Measurements from ENCODE around the gene FAT1. TPM values are rescaled to one million over a fixed set of nuclear protein-coding genes. Genes with fewer than 3 reads are reported as not detected.
A peak's percentile ranks its signal among the peaks of the same experiment; 100 is the strongest.

The FAT1 gene
- total and polyA plus RNA-seq, 5 donors from 2014 or later, result 0.10 TPM; not detected in 4

DNA sequence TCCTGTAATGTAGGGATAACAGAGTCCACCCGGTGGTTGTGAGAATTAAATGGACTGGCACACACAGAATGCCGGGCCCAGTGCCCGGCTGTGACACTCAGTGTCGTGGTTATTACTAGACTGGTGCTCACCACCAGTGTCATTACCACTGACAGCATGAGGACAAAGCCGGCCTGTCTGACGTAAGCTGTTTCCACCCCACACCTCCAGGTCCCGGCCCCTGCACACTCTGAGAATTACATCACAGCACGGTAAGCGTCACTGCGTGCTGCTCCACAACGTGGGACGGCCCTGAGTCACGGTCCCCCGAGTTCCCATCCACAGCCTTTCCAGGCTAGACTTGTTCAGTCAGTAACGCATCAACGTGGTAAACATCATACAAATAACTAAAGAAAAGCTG is 22.9 kb downstream of the FAT1 start:
- H3K27me3 ChIP-seq (ENCODE audit: control insufficient read depth, insufficient read depth, low read length), result no peaks in the 10 kb centered on the region
- Mint-ChIP-seq H3K27me3 (no peaks in the 10 kb centered on the region), H3K27ac (no peak overlapping the region), H3K9me3 (peaks cover 1 to 11% (median 5%) of the 10 kb centered on the region in 7 donors), H3K4me3 (no peak overlapping the region), H3K4me1 (no peaks in the 10 kb centered on the region), H3K36me3 (no peaks in the 10 kb centered on the region)
- ATAC-seq (ENCODE audit: low read depth in 2 of 2), result no peak
- no peak for DNase-seq
- no peaks in the 10 kb centered on the region for H3K9me3 ChIP-seq (ENCODE audit: control insufficient read depth in 2 of 2, low read length in 2 of 2)
- no peaks in the 10 kb centered on the region for H3K4me1 ChIP-seq (ENCODE audit: control insufficient read depth, insufficient read depth, low read length, poor library complexity, severe bottlenecking)
- H3K36me3 ChIP-seq (ENCODE audit: control insufficient read depth, insufficient read depth, low read length), result no peaks in the 10 kb centered on the region
- no peak overlapping the region for H3K27ac ChIP-seq (ENCODE audit: insufficient read depth, low read length, poor library complexity, severe bottlenecking)
- no peak overlapping the region for H3K4me3 ChIP-seq (ENCODE audit: low read depth, low read length)

GRCh38 chr4:186699881-186700397 is 23.7 kb downstream of the FAT1 start:
- H3K4me1 ChIP-seq (ENCODE audit: control insufficient read depth, insufficient read depth, low read length, poor library complexity, severe bottlenecking), result no peaks in the 10 kb centered on the region
- H3K36me3 ChIP-seq (ENCODE audit: control insufficient read depth, insufficient read depth, low read length), result no peaks in the 10 kb centered on the region
- H3K27ac ChIP-seq (ENCODE audit: insufficient read depth, low read length, poor library complexity, severe bottlenecking), result no peak overlapping the region
- H3K9me3 ChIP-seq (ENCODE audit: control insufficient read depth in 2 of 2, low read length in 2 of 2), result no peaks in the 10 kb centered on the region
- DNase-seq, result no peak
- Mint-ChIP-seq H3K27me3 (no peaks in the 10 kb centered on the region), H3K9me3 (peaks cover 1 to 10% (median 5%) of the 10 kb centered on the region in 7 donors), H3K36me3 (no peaks in the 10 kb centered on the region), H3K4me1 (no peaks in the 10 kb centered on the region), H3K4me3 (no peak overlapping the region), H3K27ac (no peak overlapping the region)
- H3K27me3 ChIP-seq (ENCODE audit: control insufficient read depth, insufficient read depth, low read length), result no peaks in the 10 kb centered on the region
- no peak overlapping the region for H3K4me3 ChIP-seq (ENCODE audit: low read depth, low read length)
- no peak for ATAC-seq (ENCODE audit: low read depth in 2 of 2)

GRCh38 chr4:186699298-186699697 is 24.4 kb downstream of the FAT1 start:
- Mint-ChIP-seq H3K27ac (no peak overlapping the region), H3K4me3 (no peak overlapping the region), H3K9me3 (peaks cover 1 to 10% (median 5%) of the 10 kb centered on the region in 7 donors), H3K4me1 (no peaks in the 10 kb centered on the region), H3K36me3 (no peaks in the 10 kb centered on the region), H3K27me3 (no peaks in the 10 kb centered on the region)
- H3K27me3 ChIP-seq (ENCODE audit: control insufficient read depth, insufficient read depth, low read length), result no peaks in the 10 kb centered on the region
- H3K27ac ChIP-seq (ENCODE audit: insufficient read depth, low read length, poor library complexity, severe bottlenecking), result no peak overlapping the region
- no peaks in the 10 kb centered on the region for H3K4me1 ChIP-seq (ENCODE audit: control insufficient read depth, insufficient read depth, low read length, poor library complexity, severe bottlenecking)
- ATAC-seq (ENCODE audit: low read depth in 2 of 2) (no peak), DNase-seq (no peak)
- no peak overlapping the region for H3K4me3 ChIP-seq (ENCODE audit: low read depth, low read length)
- H3K36me3 ChIP-seq (ENCODE audit: control insufficient read depth, insufficient read depth, low read length), result no peaks in the 10 kb centered on the region
- H3K9me3 ChIP-seq (ENCODE audit: control insufficient read depth in 2 of 2, low read length in 2 of 2), result no peaks in the 10 kb centered on the region

- Mint-ChIP-seq H3K4me3 (no peak overlapping the region), H3K27ac (peak overlapping the region in 1 of 3 donors; percentile 54), H3K27me3 (no peaks in the 10 kb centered on the region), H3K4me1 (no peaks in the 10 kb centered on the region), H3K9me3 (peaks cover 4 to 15% (median 8%) of the 10 kb centered on the region in 7 donors), H3K36me3 (peaks cover 4% of the 10 kb centered on the region)
- DNase-seq, result no peak
- no peaks in the 10 kb centered on the region for H3K36me3 ChIP-seq (ENCODE audit: control insufficient read depth, insufficient read depth, low read length)
- no peaks in the 10 kb centered on the region for H3K9me3 ChIP-seq (ENCODE audit: control insufficient read depth in 2 of 2, low read length in 2 of 2)
- H3K27ac ChIP-seq (ENCODE audit: insufficient read depth, low read length, poor library complexity, severe bottlenecking), result no peak overlapping the region
- no peaks in the 10 kb centered on the region for H3K4me1 ChIP-seq (ENCODE audit: control insufficient read depth, insufficient read depth, low read length, poor library complexity, severe bottlenecking)
- no peak overlapping the region for H3K4me3 ChIP-seq (ENCODE audit: low read depth, low read length)
- ATAC-seq (ENCODE audit: low read depth in 2 of 2), result no peak
- H3K27me3 ChIP-seq (ENCODE audit: control insufficient read depth, insufficient read depth, low read length), result no peaks in the 10 kb centered on the region
Measured at GRCh38 chr4:186698525-186698924, 25.1 kb downstream of the FAT1 start.

GRCh38 chr4:186698028-186698427 is 25.6 kb downstream of the FAT1 start:
- DNase-seq (no peak), ATAC-seq (ENCODE audit: low read depth in 2 of 2) (no peak)
- no peak overlapping the region for H3K27ac ChIP-seq (ENCODE audit: insufficient read depth, low read length, poor library complexity, severe bottlenecking)
- no peaks in the 10 kb centered on the region for H3K4me1 ChIP-seq (ENCODE audit: control insufficient read depth, insufficient read depth, low read length, poor library complexity, severe bottlenecking)
- H3K9me3 Mint-ChIP-seq, result peaks cover 4 to 15% (median 8%) of the 10 kb centered on the region in 7 donors
- H3K27me3 Mint-ChIP-seq, result no peaks in the 10 kb centered on the region
- peaks cover 4% of the 10 kb centered on the region for H3K36me3 Mint-ChIP-seq
- no peak overlapping the region for H3K4me3 ChIP-seq (ENCODE audit: low read depth, low read length)
- H3K27ac Mint-ChIP-seq, result no peak overlapping the region
- no peak overlapping the region for H3K4me3 Mint-ChIP-seq
- H3K27me3 ChIP-seq (ENCODE audit: control insufficient read depth, insufficient read depth, low read length), result no peaks in the 10 kb centered on the region
- H3K4me1 Mint-ChIP-seq, result no peaks in the 10 kb centered on the region
- no peaks in the 10 kb centered on the region for H3K36me3 ChIP-seq (ENCODE audit: control insufficient read depth, insufficient read depth, low read length)
- no peaks in the 10 kb centered on the region for H3K9me3 ChIP-seq (ENCODE audit: control insufficient read depth in 2 of 2, low read length in 2 of 2)

DNA sequence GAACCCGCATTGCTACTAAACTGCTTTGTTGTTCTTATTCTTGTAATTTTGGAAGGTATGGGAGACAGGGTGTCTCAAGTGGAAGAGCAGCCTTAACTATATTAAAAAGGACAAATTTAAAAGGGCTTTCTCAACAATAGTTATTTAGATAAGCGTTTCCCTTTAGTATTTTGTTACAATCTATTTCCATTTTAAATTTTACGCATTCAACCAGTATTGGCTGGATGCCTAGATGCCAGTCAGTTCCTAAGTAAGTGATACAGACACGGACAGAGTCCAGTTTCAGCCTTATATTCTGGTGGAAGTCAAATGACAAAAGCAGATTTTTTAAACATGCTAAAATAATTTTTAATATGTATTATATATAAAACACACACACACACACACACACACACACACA is 28.3 kb downstream of the FAT1 start:
- Histone ChIP-seq H3K27me3 (ENCODE audit: control insufficient read depth, insufficient read depth, low read length) (no peaks in the 10 kb centered on the region), H3K4me1 (ENCODE audit: control insufficient read depth, insufficient read depth, low read length, poor library complexity, severe bottlenecking) (no peaks in the 10 kb centered on the region), H3K36me3 (ENCODE audit: control insufficient read depth, insufficient read depth, low read length) (no peaks in the 10 kb centered on the region), H3K9me3 (ENCODE audit: control insufficient read depth in 2 of 2, low read length in 2 of 2) (no peaks in the 10 kb centered on the region), H3K27ac (ENCODE audit: insufficient read depth, low read length, poor library complexity, severe bottlenecking) (no peak overlapping the region), H3K4me3 (ENCODE audit: low read depth, low read length) (no peak overlapping the region)
- Mint-ChIP-seq H3K36me3 (peaks cover 4% of the 10 kb centered on the region), H3K27me3 (no peaks in the 10 kb centered on the region), H3K27ac (no peak overlapping the region), H3K4me3 (no peak overlapping the region), H3K9me3 (peaks cover 4 to 15% (median 10%) of the 10 kb centered on the region in 7 donors), H3K4me1 (no peaks in the 10 kb centered on the region)
- no peak for ATAC-seq (ENCODE audit: low read depth in 2 of 2)
- no peak for DNase-seq

DNA sequence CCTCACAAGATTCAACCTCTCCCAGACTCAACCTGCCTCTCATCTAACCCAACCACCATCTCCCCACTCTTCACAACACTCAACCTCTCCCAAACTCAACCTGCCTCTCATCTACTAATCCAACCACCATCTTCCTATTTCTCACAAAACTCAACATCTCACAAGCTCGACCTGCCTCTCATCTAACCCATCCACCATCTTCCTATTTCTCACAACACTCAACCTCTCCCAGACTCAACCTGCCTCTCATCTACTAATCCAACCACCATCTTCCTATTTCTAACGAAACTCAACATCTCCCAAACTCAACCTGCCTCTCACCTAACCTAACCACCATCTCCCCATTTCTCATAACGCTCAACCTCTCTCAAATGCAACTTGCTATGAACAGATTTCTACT is 29.8 kb downstream of the FAT1 start:
- H3K4me1 Mint-ChIP-seq, result no peaks in the 10 kb centered on the region
- H3K4me3 Mint-ChIP-seq, result no peak overlapping the region
- H3K9me3 ChIP-seq (ENCODE audit: control insufficient read depth in 2 of 2, low read length in 2 of 2), result no peaks in the 10 kb centered on the region
- no peaks in the 10 kb centered on the region for H3K4me1 ChIP-seq (ENCODE audit: control insufficient read depth, insufficient read depth, low read length, poor library complexity, severe bottlenecking)
- H3K27me3 ChIP-seq (ENCODE audit: control insufficient read depth, insufficient read depth, low read length), result no peaks in the 10 kb centered on the region
- ATAC-seq (ENCODE audit: low read depth in 2 of 2) (no peak), DNase-seq (no peak)
- H3K9me3 Mint-ChIP-seq, result peaks cover 4 to 15% (median 8%) of the 10 kb centered on the region in 7 donors
- H3K27ac ChIP-seq (ENCODE audit: insufficient read depth, low read length, poor library complexity, severe bottlenecking), result no peak overlapping the region
- H3K36me3 Mint-ChIP-seq, result peaks cover 4% of the 10 kb centered on the region
- H3K27ac Mint-ChIP-seq, result no peak overlapping the region
- H3K36me3 ChIP-seq (ENCODE audit: control insufficient read depth, insufficient read depth, low read length), result no peaks in the 10 kb centered on the region
- H3K27me3 Mint-ChIP-seq, result no peaks in the 10 kb centered on the region
- H3K4me3 ChIP-seq (ENCODE audit: low read depth, low read length), result no peak overlapping the region

DNA sequence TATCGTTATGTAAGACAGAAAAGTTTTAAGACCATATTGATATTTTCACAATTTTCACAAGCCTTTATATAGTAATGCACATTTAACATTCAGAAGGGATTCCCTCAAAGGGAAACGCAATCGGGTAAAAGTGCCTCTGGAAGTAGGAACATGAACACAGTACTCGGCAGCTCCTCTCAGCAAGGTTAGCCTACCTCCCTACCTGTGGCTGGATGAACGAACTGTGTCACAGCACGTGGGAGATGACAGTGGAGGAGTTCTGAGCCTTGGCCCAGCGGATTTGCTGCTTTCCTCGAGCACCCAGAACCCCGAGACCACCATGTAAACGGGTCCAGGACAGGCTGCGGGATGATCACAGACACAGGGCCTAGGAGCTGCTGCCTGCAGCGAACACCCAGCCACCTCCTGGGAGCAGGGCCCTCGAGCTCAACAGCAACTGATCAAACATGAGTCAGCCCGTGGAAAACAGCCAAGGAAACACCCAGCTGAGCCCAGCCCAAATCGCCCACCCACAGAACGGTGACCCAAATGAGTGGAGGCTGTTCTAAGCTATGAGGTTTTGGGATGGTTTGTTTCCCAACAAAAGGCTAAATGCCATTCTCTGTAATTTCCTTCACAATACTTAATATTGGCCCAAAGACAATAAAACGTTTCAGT is 30.4 kb downstream of the FAT1 start:
- H3K27ac Mint-ChIP-seq, result no peak overlapping the region
- H3K4me3 Mint-ChIP-seq, result no peak overlapping the region
- no peaks in the 10 kb centered on the region for H3K27me3 ChIP-seq (ENCODE audit: control insufficient read depth, insufficient read depth, low read length)
- no peaks in the 10 kb centered on the region for H3K36me3 ChIP-seq (ENCODE audit: control insufficient read depth, insufficient read depth, low read length)
- no peaks in the 10 kb centered on the region for H3K9me3 ChIP-seq (ENCODE audit: control insufficient read depth in 2 of 2, low read length in 2 of 2)
- H3K36me3 Mint-ChIP-seq, result peaks cover 4% of the 10 kb centered on the region
- no peak overlapping the region for H3K27ac ChIP-seq (ENCODE audit: insufficient read depth, low read length, poor library complexity, severe bottlenecking)
- no peak overlapping the region for H3K4me3 ChIP-seq (ENCODE audit: low read depth, low read length)
- DNase-seq, result no peak
- H3K4me1 ChIP-seq (ENCODE audit: control insufficient read depth, insufficient read depth, low read length, poor library complexity, severe bottlenecking), result no peaks in the 10 kb centered on the region
- no peaks in the 10 kb centered on the region for H3K27me3 Mint-ChIP-seq
- H3K9me3 Mint-ChIP-seq, result peaks cover 4 to 13% (median 5%) of the 10 kb centered on the region in 7 donors
- no peaks in the 10 kb centered on the region for H3K4me1 Mint-ChIP-seq
- ATAC-seq (ENCODE audit: low read depth in 2 of 2), result no peak
